HEK293 (cell line): ENCODE results near the gene ARPC2.

Experiments used
- CTCF ChIA-PET: fragments of 350-600 bp; formaldehyde crosslinking; extraction: SDS; loops from one replicate; lab custom pipeline; 2021; ENCODE audit warnings: antibody characterized with exemption; lab: Yijun Ruan, JAX
- POLR2A ChIA-PET: fragments of 300-600 bp; formaldehyde crosslinking; extraction: SDS; loops from one replicate; lab custom pipeline; 2020; ENCODE audit warnings: antibody characterized with exemption, inconsistent platforms; lab: Yijun Ruan, JAX
- H3K27ac ChIP-seq: fragments of 200-500 bp; sonication (Bioruptor generic); 2 replicates; pipeline ENCODE4 v1.5.1; 2014; ENCODE audit warnings: low read depth, low read length, control low read depth, inconsistent platforms; ENCODE audit errors: extremely low read depth
- H3K36me3 ChIP-seq, 2 experiments: fragments of 200-500 bp in 1 of 2; sonication (Bioruptor generic) in 1 of 2; 1 replicate in 1 of 2; 2 replicates in 1 of 2; pipeline ENCODE4 v1.5.1; 2014 to 2017; ENCODE audit warnings: inconsistent platforms in 2 of 2, low read length in 2 of 2; ENCODE audit not compliant: control insufficient read depth in 2 of 2, insufficient read depth in 1 of 2
- H3K4me1 ChIP-seq: fragments of 200-500 bp; sonication (Bioruptor generic); 2 replicates; pipeline ENCODE4 v1.5.1; 2014; ENCODE audit warnings: mild to moderate bottlenecking, low read length, inconsistent platforms; ENCODE audit not compliant: control insufficient read depth, insufficient read depth
- H3K4me3 ChIP-seq: 2 replicates; pipeline ENCODE4 v1.5.1; 2011; ENCODE audit warnings: low read depth, mild to moderate bottlenecking, control low read depth, low read length, moderate library complexity
- H3K9me3 ChIP-seq: fragments of 200-500 bp; sonication (Bioruptor generic); 2 replicates; pipeline ENCODE4 v1.5.1; 2014; ENCODE audit warnings: low read depth, low read length, inconsistent platforms; ENCODE audit not compliant: control insufficient read depth, insufficient read depth
- GLIS2 ChIP-seq: fragments of 450-650 bp; formaldehyde crosslinking; IDR thresholded peaks from 2 replicates; pipeline ENCODE4 v1.5.1; 2016; ENCODE audit warnings: missing biosample characterization, missing genetic modification characterization
- HOXA7 ChIP-seq: sonication (generic); formaldehyde crosslinking; IDR thresholded peaks from 2 replicates; pipeline ENCODE4 v1.8.1; 2022; ENCODE audit warnings: missing genetic modification reagents, borderline replicate concordance
- IKZF3 ChIP-seq: fragments of 450-650 bp; IDR thresholded peaks from 2 replicates; pipeline ENCODE4 v1.5.0; 2018; ENCODE audit warnings: missing biosample characterization, mild to moderate bottlenecking, missing genetic modification characterization, moderate library complexity
- KLF7 ChIP-seq: fragments of 450-650 bp; formaldehyde crosslinking; IDR thresholded peaks from 2 replicates; pipeline ENCODE4 v1.5.1; 2016; ENCODE audit warnings: missing biosample characterization, missing genetic modification characterization, borderline replicate concordance
- KLF9 ChIP-seq: fragments of 450-650 bp; formaldehyde crosslinking; IDR thresholded peaks from 2 replicates; pipeline ENCODE4 v1.5.1; 2016; ENCODE audit warnings: missing biosample characterization, missing genetic modification characterization, low read depth
- MZF1 ChIP-seq: fragments of 450-650 bp; formaldehyde crosslinking; IDR thresholded peaks from 2 replicates; pipeline ENCODE4 v1.5.1; 2017; ENCODE audit warnings: missing biosample characterization, missing genetic modification characterization, borderline replicate concordance
- OVOL3 ChIP-seq: fragments of 450-650 bp; formaldehyde crosslinking; IDR thresholded peaks from 2 replicates; pipeline ENCODE4 v1.5.1; 2016; ENCODE audit warnings: missing biosample characterization, missing genetic modification characterization
- YY2 ChIP-seq: fragments of 450-650 bp; formaldehyde crosslinking; IDR thresholded peaks from 2 replicates; pipeline ENCODE4 v1.5.1; 2016; ENCODE audit warnings: missing biosample characterization, missing genetic modification characterization
- ZBTB20 ChIP-seq: fragments of 450-650 bp; formaldehyde crosslinking; IDR thresholded peaks from 2 replicates; pipeline ENCODE4 v1.5.1; 2016; ENCODE audit warnings: missing biosample characterization, missing genetic modification characterization
- ZNF132 ChIP-seq: fragments of 450-650 bp; formaldehyde crosslinking; IDR thresholded peaks from 2 replicates; pipeline ENCODE4 v1.5.1; 2017; ENCODE audit warnings: missing biosample characterization, missing genetic modification characterization, borderline replicate concordance
- ZNF335 ChIP-seq: fragments of 450-650 bp; formaldehyde crosslinking; conservative IDR thresholded peaks from 2 replicates; pipeline ENCODE4 v1.5.1; 2016; ENCODE audit warnings: missing biosample characterization, missing genetic modification characterization
- ZNF473 ChIP-seq: fragments of 450-650 bp; formaldehyde crosslinking; IDR thresholded peaks from 2 replicates; pipeline ENCODE4 v1.5.1; 2017; ENCODE audit warnings: missing biosample characterization, missing genetic modification characterization
- ZNF501 ChIP-seq: fragments of 450-650 bp; formaldehyde crosslinking; IDR thresholded peaks from 2 replicates; pipeline ENCODE4 v1.5.1; 2016; ENCODE audit warnings: missing biosample characterization, missing genetic modification characterization
- ZNF544 ChIP-seq: fragments of 450-650 bp; formaldehyde crosslinking; IDR thresholded peaks from 2 replicates; pipeline ENCODE4 v1.5.0; 2017; ENCODE audit warnings: missing biosample characterization, missing genetic modification characterization
- ZNF654 ChIP-seq: fragments of 450-650 bp; formaldehyde crosslinking; IDR thresholded peaks from 2 replicates; pipeline ENCODE4 v1.5.1; 2016; ENCODE audit warnings: low read depth, missing biosample characterization, missing genetic modification characterization
- ZNF660 ChIP-seq: fragments of 450-650 bp; IDR thresholded peaks from 2 replicates; pipeline ENCODE4 v1.5.1; 2018; ENCODE audit warnings: missing biosample characterization, mild to moderate bottlenecking, missing genetic modification characterization
- ZNF777 ChIP-seq: fragments of 450-650 bp; formaldehyde crosslinking; IDR thresholded peaks from 2 replicates; pipeline ENCODE4 v1.5.1; 2017; ENCODE audit warnings: missing biosample characterization, missing genetic modification characterization, borderline replicate concordance
- TF ChIP-seq, protein P1 (sequence below): fragments of 450-650 bp; formaldehyde crosslinking; IDR thresholded peaks from 2 replicates; pipeline ENCODE4 v1.5.1; 2017; ENCODE audit warnings: missing biosample characterization, missing genetic modification characterization
- TF ChIP-seq, protein P2 (sequence below): IDR thresholded peaks from 2 replicates; pipeline ENCODE4 v1.6.1; 2011; ENCODE audit warnings: mild to moderate bottlenecking, low read depth, low read length, borderline replicate concordance
- TF ChIP-seq, protein P3 (sequence below): fragments of 450-650 bp; formaldehyde crosslinking; IDR thresholded peaks from 2 replicates; pipeline ENCODE4 v1.5.1; 2016; ENCODE audit warnings: missing biosample characterization, missing genetic modification characterization

Gene ARPC2

DNA sequence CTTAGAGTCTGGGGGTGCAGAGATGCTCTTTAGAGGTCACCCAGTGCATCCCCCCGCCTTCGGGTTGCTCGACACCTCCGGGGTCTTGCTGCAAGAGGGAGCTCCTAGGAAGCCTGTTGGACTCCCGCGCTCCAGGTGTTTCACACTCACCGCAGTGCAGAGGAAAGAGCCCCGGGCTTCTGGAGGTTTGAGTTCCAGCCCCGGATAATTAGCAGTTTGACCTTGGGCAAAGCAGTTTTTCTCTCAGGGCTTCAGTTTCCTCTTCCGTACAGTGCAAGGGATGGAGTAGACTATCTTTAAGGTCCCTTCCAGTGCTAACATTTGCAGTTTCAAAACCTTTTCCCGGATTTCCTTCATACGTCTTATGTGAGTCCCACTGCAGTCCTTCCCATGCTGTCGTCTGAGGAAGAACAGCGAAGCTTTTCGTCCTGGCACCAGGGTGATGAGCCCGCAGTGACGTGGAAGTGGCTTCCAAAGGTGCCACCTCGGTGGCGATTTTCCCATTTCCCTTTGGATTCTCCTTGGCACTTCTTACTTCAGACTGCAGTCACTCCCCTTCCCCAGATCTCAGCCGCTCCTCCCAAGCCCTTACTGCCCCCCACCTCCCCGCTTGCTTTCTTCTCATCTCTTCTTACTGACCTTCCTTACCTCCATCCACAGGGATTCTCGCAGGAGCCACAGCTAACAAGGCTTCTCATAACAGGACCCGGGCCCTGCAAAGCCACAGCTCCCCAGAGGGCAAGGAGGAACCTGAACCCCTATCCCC lies 53.9 kb downstream of the ARPC2 start:
- H3K27ac ChIP-seq: peak overlapping the region; percentile 72; the same call in 1 of the 2 replicates
- H3K9me3 ChIP-seq: no peaks in the 10 kb centered on the region
- peaks cover 7 to 55% of the 10 kb centered on the region in 2 experiments; a peak in 2 of 3 replicates for H3K36me3 ChIP-seq
- ChIA-PET CTCF (interaction anchor here (0.6 to 7.3 kb wide), 29 partner anchors 9 to 1008 kb away, joined by 3 to 89 read pairs (median 4); partner anchors contain the start of genes CATIP and TMBIM1), POLR2A (interaction anchor here (0.6 to 4.3 kb wide), 20 partner anchors 9 to 440 kb away, joined by 3 to 29 read pairs (median 6); partner anchors contain the start of genes ARPC2, BCS1L, CTDSP1 and GPBAR1)
- peak overlapping the region; percentile 76 for H3K4me3 ChIP-seq
- peaks cover 3% of the 10 kb centered on the region; the same call in 1 of the 2 replicates for H3K4me1 ChIP-seq
- TF ChIP-seq MZF1: no peak
- TF ChIP-seq ZNF335 (tag by site-specific recombination): peak; percentile 70
- TF ChIP-seq GLIS2 (tag by site-specific recombination): no peak
- TF ChIP-seq, protein P1, sequence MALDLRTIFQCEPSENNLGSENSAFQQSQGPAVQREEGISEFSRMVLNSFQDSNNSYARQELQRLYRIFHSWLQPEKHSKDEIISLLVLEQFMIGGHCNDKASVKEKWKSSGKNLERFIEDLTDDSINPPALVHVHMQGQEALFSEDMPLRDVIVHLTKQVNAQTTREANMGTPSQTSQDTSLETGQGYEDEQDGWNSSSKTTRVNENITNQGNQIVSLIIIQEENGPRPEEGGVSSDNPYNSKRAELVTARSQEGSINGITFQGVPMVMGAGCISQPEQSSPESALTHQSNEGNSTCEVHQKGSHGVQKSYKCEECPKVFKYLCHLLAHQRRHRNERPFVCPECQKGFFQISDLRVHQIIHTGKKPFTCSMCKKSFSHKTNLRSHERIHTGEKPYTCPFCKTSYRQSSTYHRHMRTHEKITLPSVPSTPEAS (tag by site-specific recombination): no peak
- TF ChIP-seq ZNF654 (tag by site-specific recombination): no peak
- TF ChIP-seq, protein P2, sequence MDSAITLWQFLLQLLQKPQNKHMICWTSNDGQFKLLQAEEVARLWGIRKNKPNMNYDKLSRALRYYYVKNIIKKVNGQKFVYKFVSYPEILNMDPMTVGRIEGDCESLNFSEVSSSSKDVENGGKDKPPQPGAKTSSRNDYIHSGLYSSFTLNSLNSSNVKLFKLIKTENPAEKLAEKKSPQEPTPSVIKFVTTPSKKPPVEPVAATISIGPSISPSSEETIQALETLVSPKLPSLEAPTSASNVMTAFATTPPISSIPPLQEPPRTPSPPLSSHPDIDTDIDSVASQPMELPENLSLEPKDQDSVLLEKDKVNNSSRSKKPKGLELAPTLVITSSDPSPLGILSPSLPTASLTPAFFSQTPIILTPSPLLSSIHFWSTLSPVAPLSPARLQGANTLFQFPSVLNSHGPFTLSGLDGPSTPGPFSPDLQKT: no peak
- TF ChIP-seq KLF7 (tag by site-specific recombination): no peak
- TF ChIP-seq ZBTB20 (tag by site-specific recombination): peak; percentile 10; the same call in 1 of the 2 replicates

DNA sequence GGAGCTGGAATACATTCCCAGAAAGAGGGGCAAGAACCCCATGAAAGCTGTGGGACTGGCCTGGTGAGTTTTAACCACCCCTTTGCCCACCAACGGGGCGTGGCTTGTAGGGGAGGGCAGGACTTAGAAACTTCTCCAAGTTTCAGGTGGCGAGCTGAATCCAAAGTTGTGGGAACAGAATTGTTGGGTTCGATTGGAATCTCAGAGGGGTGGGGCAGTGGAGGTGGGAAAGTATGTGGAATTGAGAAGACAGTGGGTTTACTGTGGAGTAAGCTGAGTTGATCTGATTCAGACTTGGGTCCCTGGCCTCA lies 54.5 kb downstream of the ARPC2 start:
- ChIA-PET CTCF (interaction anchor here (0.6 to 7.3 kb wide), 21 partner anchors 9 to 1007 kb away, joined by 3 to 89 read pairs (median 4); partner anchors contain the start of genes CATIP and TMBIM1), POLR2A (interaction anchor here (1.4 to 4.3 kb wide), 3 partner anchors 15 to 134 kb away, joined by 4 to 29 read pairs (median 11); no protein-coding TSS in a partner anchor)
- TF ChIP-seq ZNF660 (tag by site-specific recombination): no peak
- TF ChIP-seq, protein P3, sequence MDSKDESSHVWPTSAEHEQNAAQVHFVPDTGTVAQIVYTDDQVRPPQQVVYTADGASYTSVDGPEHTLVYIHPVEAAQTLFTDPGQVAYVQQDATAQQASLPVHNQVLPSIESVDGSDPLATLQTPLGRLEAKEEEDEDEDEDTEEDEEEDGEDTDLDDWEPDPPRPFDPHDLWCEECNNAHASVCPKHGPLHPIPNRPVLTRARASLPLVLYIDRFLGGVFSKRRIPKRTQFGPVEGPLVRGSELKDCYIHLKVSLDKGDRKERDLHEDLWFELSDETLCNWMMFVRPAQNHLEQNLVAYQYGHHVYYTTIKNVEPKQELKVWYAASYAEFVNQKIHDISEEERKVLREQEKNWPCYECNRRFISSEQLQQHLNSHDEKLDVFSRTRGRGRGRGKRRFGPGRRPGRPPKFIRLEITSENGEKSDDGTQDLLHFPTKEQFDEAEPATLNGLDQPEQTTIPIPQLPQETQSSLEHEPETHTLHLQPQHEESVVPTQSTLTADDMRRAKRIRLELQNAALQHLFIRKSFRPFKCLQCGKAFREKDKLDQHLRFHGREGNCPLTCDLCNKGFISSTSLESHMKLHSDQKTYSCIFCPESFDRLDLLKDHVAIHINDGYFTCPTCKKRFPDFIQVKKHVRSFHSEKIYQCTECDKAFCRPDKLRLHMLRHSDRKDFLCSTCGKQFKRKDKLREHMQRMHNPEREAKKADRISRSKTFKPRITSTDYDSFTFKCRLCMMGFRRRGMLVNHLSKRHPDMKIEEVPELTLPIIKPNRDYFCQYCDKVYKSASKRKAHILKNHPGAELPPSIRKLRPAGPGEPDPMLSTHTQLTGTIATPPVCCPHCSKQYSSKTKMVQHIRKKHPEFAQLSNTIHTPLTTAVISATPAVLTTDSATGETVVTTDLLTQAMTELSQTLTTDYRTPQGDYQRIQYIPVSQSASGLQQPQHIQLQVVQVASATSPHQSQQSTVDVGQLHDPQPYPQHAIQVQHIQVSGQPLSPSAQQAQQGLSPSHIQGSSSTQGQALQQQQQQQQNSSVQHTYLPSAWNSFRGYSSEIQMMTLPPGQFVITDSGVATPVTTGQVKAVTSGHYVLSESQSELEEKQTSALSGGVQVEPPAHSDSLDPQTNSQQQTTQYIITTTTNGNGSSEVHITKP (tag by site-specific recombination): peak; percentile 58
- Histone ChIP-seq H3K36me3 (peaks cover 7 to 55% of the 10 kb centered on the region in 2 experiments; a peak in 2 of 3 replicates), H3K4me1 (peaks cover 3% of the 10 kb centered on the region; the same call in 1 of the 2 replicates), H3K27ac (no peak overlapping the region), H3K4me3 (peak overlapping the region; percentile 76; the same call in 1 of the 2 replicates), H3K9me3 (no peaks in the 10 kb centered on the region)

DNA sequence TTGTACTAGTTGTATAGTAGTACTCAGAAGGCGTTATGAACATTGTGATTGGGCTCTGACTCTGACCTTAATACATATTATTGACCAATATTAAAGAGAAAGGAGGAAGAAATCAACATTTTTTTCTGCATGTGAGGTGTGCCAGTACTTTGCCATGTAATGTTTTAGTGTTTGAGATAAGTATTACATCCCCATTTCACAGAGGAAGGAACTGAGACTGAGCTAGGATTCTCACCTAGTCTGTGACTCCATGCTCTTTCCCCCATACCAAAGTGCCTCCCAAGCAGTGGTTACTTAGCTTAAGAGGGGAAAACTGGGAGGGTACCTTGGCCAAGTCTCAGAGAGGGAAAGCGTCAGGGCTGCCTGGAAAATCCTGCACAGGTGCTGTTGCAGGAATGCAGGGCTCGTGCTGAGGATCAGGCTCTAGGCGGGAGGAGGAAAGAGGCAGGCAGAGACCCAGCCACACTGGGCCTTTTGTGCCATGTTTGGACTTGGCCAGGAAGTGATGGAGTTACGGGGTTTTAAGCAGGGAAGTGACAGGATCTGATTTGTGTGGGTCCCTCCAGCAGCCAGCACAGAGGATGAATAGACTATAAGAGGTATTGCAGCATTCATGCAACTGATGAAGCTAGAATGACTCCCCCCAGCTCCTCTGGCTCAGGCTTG lies 55.0 kb downstream of the ARPC2 start:
- no peak overlapping the region for H3K27ac ChIP-seq
- POLR2A ChIA-PET: interaction anchor here (1.1 to 4.3 kb wide), 4 partner anchors 15 to 133 kb away, joined by 3 to 29 read pairs (median 8); no protein-coding TSS in a partner anchor
- no peaks in the 10 kb centered on the region for H3K9me3 ChIP-seq
- CTCF ChIA-PET: interaction anchor here (0.5 to 7.3 kb wide), 25 partner anchors 10 to 637 kb away, joined by 3 to 89 read pairs (median 4); partner anchors contain the start of genes CATIP and TMBIM1
- H3K4me3 ChIP-seq: no peak overlapping the region
- H3K36me3 ChIP-seq: peaks cover 7 to 55% of the 10 kb centered on the region in 2 experiments; a peak in 2 of 3 replicates
- peaks cover 3% of the 10 kb centered on the region; the same call in 1 of the 2 replicates for H3K4me1 ChIP-seq
- no peak for TF ChIP-seq ZNF473 (tag by site-specific recombination)
- no peak for TF ChIP-seq IKZF3 (tag by site-specific recombination)
- no peak for TF ChIP-seq ZNF501
- no peak for TF ChIP-seq ZNF777 (tag by site-specific recombination)
- TF ChIP-seq OVOL3 (tag by site-specific recombination): no peak
- no peak for TF ChIP-seq HOXA7
- TF ChIP-seq ZNF544 (tag by site-specific recombination): no peak
- no peak for TF ChIP-seq KLF9 (tag by site-specific recombination)
- no peak for TF ChIP-seq ZBTB20 (tag by site-specific recombination)
- TF ChIP-seq ZNF132 (tag by site-specific recombination): no peak
- no peak for TF ChIP-seq YY2 (tag by site-specific recombination)
